IMR-90 (cell line): ENCODE measurements around the gene ELAVL1. TPM values are rescaled to one million over a fixed set of nuclear protein-coding genes. Genes with fewer than 3 reads are reported as not detected.

Experiments
- ATAC-seq: fragments of 200-7000 bp; cut with Tn5 transposase; 2 replicates; pipeline ENCODE4 v1.9.1; 2020; ENCODE audit warnings: low read depth, mild to moderate bottlenecking, moderate library complexity
- BruUV-seq: library from RNA; stranded (reverse); fragments of 400-500 nt; replicated peaks from 2 replicates; lab custom pipeline; 2021; lab: Mats Ljungman, UMichigan
- CTCF ChIA-PET: fragments of 300-600 bp; formaldehyde crosslinking; extraction: SDS; loops from one replicate; lab custom pipeline; 2021; ENCODE audit warnings: antibody characterized with exemption; lab: Yijun Ruan, JAX
- POLR2A ChIA-PET: fragments of 300-600 bp; sonication (Branson Sonifier 250); formaldehyde crosslinking; loops from one replicate; lab custom pipeline; 2022; ENCODE audit warnings: antibody characterized with exemption; ENCODE audit not compliant: unreplicated experiment; lab: Charles Lee
- DNase-seq: peaks from one replicate; pipeline ENCODE4 v3.0.0; 2013
- H2AFZ ChIP-seq: replicated peaks from 2 replicates; pipeline ENCODE3; 2013; ENCODE audit warnings: low read length, mild to moderate bottlenecking; ENCODE audit not compliant: poor library complexity
- H2AK5ac ChIP-seq: 2 replicates; pipeline ENCODE4 v1.6.1; 2013; ENCODE audit warnings: low read depth, low read length, inconsistent platforms
- H2AK9ac ChIP-seq: replicated peaks from 2 replicates; pipeline ENCODE3; 2013; ENCODE audit warnings: mild to moderate bottlenecking, low read depth, low read length, moderate library complexity; ENCODE audit not compliant: poor library complexity
- H2BK120ac ChIP-seq: 2 replicates; pipeline ENCODE4 v1.6.1; 2013; ENCODE audit warnings: low read depth, low read length, inconsistent platforms
- H2BK15ac ChIP-seq: 3 replicates; pipeline ENCODE4 v1.6.1; 2013; ENCODE audit warnings: low read depth, low read length, inconsistent platforms
- H2BK20ac ChIP-seq: 2 replicates; pipeline ENCODE4 v1.6.1; 2013; ENCODE audit warnings: low read depth, mild to moderate bottlenecking, inconsistent platforms, low read length, moderate library complexity
- H2BK5ac ChIP-seq: 2 replicates; pipeline ENCODE4 v1.6.1; 2013; ENCODE audit warnings: mild to moderate bottlenecking, low read depth, low read length, inconsistent platforms; ENCODE audit not compliant: poor library complexity, severe bottlenecking
- H3K14ac ChIP-seq: replicated peaks from 2 replicates; pipeline ENCODE4 v1.6.1; 2013; ENCODE audit warnings: low read depth, low read length, inconsistent platforms
- H3K18ac ChIP-seq: 2 replicates; pipeline ENCODE4 v1.6.1; 2013; ENCODE audit warnings: low read depth, low read length, control low read depth
- H3K23ac ChIP-seq: 2 replicates; pipeline ENCODE4 v1.6.1; 2013; ENCODE audit warnings: low read depth, low read length, inconsistent platforms
- H3K27ac ChIP-seq: 2 replicates; pipeline ENCODE4 v1.5.1; 2013; ENCODE audit warnings: mild to moderate bottlenecking, control low read depth, low read length; ENCODE audit not compliant: insufficient read depth
- H3K27me3 ChIP-seq: 2 replicates; pipeline ENCODE4 v1.6.1; 2013; ENCODE audit warnings: low read length; ENCODE audit not compliant: control insufficient read depth, insufficient read depth
- H3K36me3 ChIP-seq: 2 replicates; pipeline ENCODE4 v1.6.1; 2013; ENCODE audit warnings: low read length, mixed read lengths; ENCODE audit not compliant: control insufficient read depth, insufficient read depth
- H3K4ac ChIP-seq: 2 replicates; pipeline ENCODE4 v1.6.1; 2013; ENCODE audit warnings: low read depth, low read length, inconsistent platforms
- H3K4me1 ChIP-seq: 2 replicates; pipeline ENCODE4 v1.6.1; 2013; ENCODE audit warnings: low read length, mixed read lengths; ENCODE audit not compliant: control insufficient read depth, insufficient read depth
- H3K4me2 ChIP-seq: 2 replicates; pipeline ENCODE4 v1.6.1; 2013; ENCODE audit warnings: low read depth, mild to moderate bottlenecking, control low read depth, low read length, moderate library complexity
- H3K4me3 ChIP-seq: 2 replicates; pipeline ENCODE4 v1.5.1; 2013; ENCODE audit warnings: low read depth, mild to moderate bottlenecking, control low read depth, low read length, moderate library complexity; ENCODE audit not compliant: insufficient read depth
- H3K56ac ChIP-seq: 2 replicates; pipeline ENCODE4 v1.6.1; 2013; ENCODE audit warnings: low read length, inconsistent platforms; ENCODE audit not compliant: insufficient read depth; ENCODE audit errors: extremely low read depth
- H3K79me1 ChIP-seq, 2 experiments: 2 replicates each; pipeline ENCODE4 v1.6.1; 2013; ENCODE audit warnings: low read length in 2 of 2, inconsistent platforms in 1 of 2, low read depth in 1 of 2
- H3K9ac ChIP-seq: 2 replicates; pipeline ENCODE4 v1.6.1; 2013; ENCODE audit warnings: low read depth, low read length, control low read depth
- H3K9me1 ChIP-seq: 2 replicates; pipeline ENCODE4 v1.6.1; 2013; ENCODE audit warnings: low read length, inconsistent platforms; ENCODE audit not compliant: insufficient read depth
- H3K9me3 ChIP-seq: 2 replicates; pipeline ENCODE4 v1.6.1; 2013; ENCODE audit warnings: low read length; ENCODE audit not compliant: control insufficient read depth, insufficient read depth
- H4K20me1 ChIP-seq: 2 replicates; pipeline ENCODE4 v1.6.1; 2013; ENCODE audit warnings: low read length, inconsistent platforms; ENCODE audit not compliant: insufficient read depth
- H4K5ac ChIP-seq: 2 replicates; pipeline ENCODE4 v1.6.1; 2013; ENCODE audit warnings: mild to moderate bottlenecking, low read depth, low read length, control low read depth
- H4K8ac ChIP-seq, 2 experiments: 2 replicates each; pipeline ENCODE4 v1.6.1; 2013; ENCODE audit warnings: low read depth in 2 of 2, low read length in 2 of 2, control low read depth in 1 of 2, inconsistent platforms in 1 of 2
- H4K91ac ChIP-seq: 2 replicates; pipeline ENCODE4 v1.6.1; 2013; ENCODE audit warnings: low read depth, low read length, inconsistent platforms; ENCODE audit not compliant: insufficient read depth
- CTCF ChIP-seq: conservative IDR thresholded peaks from 2 replicates; pipeline ENCODE4 v1.5.1; 2012; ENCODE audit warnings: mild to moderate bottlenecking, low read depth, low read length, improper control_type of control experiment
- WGBS, 2 experiments: methylation state at CpG; one replicate each; pipeline versions ENCODE4 v1.1.5 to v1.1.7; 2013; ENCODE audit warnings: missing lambda C conversion rate in 2 of 2; ENCODE audit not compliant: insufficient read length in 1 of 2; ENCODE audit errors: extremely low coverage in 2 of 2; 5-methylcytosine and 5-hydroxymethylcytosine counted together
- dilution Hi-C: fragments of 300-500 bp; cut with HindIII; formaldehyde crosslinking; loops from one replicate; pipeline ENCODE4 v1.14.3; 2018; ENCODE audit warnings: low sequenced_read_pairs; ENCODE audit not compliant: unreplicated experiment
- in situ Hi-C: fragments of 300-500 bp; cut with MboI; formaldehyde crosslinking; loops from 3 replicates; pipeline ENCODE4 v1.14.3; 2019; ENCODE audit warnings: low sequenced_read_pairs, inconsistent platforms, mixed read lengths
- intact Hi-C: fragments of 100-400 bp; cut with micrococcal nuclease; formaldehyde crosslinking; loops from 2 replicates; pipeline ENCODE4 v1.10.0; 2022
- polyA plus RNA-seq, 3 experiments: library from polyadenylated mRNA; depleted of rRNA; stranded (reverse); fragments of >200 nt; gene quantifications; 2 replicates each; pipeline ENCODE4 v1.2.3, GENCODE V29; 2012; ENCODE audit warnings: low replicate concordance in 1 of 3
- total RNA-seq: library from RNA; depleted of rRNA; stranded (reverse); fragments of >200 nt; gene quantifications from 2 replicates; pipeline ENCODE4 v1.2.3, GENCODE V29; 2012

The ELAVL1 gene
- total and polyA plus RNA-seq, 2 of the 4 experiments (the other 2 are of a cell fraction) = 55.6 to 59.0 TPM

- Histone ChIP-seq H4K8ac (no peak overlapping the region), H2BK15ac (no peak overlapping the region), H2AK9ac (no peak overlapping the region), H3K14ac (no peak overlapping the region), H2AK5ac (no peak overlapping the region), H3K4ac (no peak overlapping the region), H3K4me2 (no peak overlapping the region), H3K27ac (no peak overlapping the region), H3K56ac (no peak overlapping the region), H3K36me3 (peaks cover 28% of the 10 kb centered on the region), H3K9me3 (no peaks in the 10 kb centered on the region), H3K9me1 (no peaks in the 10 kb centered on the region), H4K20me1 (peaks cover 4% of the 10 kb centered on the region; the same call in 1 of the 2 replicates), H3K18ac (no peak overlapping the region), H3K27me3 (peaks cover 11% of the 10 kb centered on the region), H3K79me1 (peaks cover 0 to 2% of the 10 kb centered on the region in 2 experiments; a peak in 1 of 4 replicates), H3K4me1 (peaks cover 10% of the 10 kb centered on the region; the same call in 1 of the 2 replicates), H4K5ac (no peak overlapping the region), H4K91ac (no peak overlapping the region), H2AFZ (no peak overlapping the region), H3K9ac (no peak overlapping the region), H2BK5ac (no peak overlapping the region), H3K23ac (no peak overlapping the region), H2BK120ac (no peak overlapping the region), H2BK20ac (no peak overlapping the region), H3K4me3 (no peak overlapping the region)
- dilution Hi-C loops (no loop called here), intact Hi-C loops (no loop called here), in situ Hi-C loops (no loop called here)
- ChIA-PET POLR2A (no interaction called here), CTCF (no interaction called here)
- BruUV-seq = TSS peak; percentile 87
- ATAC-seq (no peak), DNase-seq (no peak)
- no peak for TF ChIP-seq CTCF
- WGBS, 2 experiments = no CpG with 5 or more reads among the region's 12 CpGs
These were observed 91.3 kb downstream of the ELAVL1 start for GRCh38 chr19:7914099-7914498.
